Measurements from ENCODE around the gene JSRP1.

DNA sequence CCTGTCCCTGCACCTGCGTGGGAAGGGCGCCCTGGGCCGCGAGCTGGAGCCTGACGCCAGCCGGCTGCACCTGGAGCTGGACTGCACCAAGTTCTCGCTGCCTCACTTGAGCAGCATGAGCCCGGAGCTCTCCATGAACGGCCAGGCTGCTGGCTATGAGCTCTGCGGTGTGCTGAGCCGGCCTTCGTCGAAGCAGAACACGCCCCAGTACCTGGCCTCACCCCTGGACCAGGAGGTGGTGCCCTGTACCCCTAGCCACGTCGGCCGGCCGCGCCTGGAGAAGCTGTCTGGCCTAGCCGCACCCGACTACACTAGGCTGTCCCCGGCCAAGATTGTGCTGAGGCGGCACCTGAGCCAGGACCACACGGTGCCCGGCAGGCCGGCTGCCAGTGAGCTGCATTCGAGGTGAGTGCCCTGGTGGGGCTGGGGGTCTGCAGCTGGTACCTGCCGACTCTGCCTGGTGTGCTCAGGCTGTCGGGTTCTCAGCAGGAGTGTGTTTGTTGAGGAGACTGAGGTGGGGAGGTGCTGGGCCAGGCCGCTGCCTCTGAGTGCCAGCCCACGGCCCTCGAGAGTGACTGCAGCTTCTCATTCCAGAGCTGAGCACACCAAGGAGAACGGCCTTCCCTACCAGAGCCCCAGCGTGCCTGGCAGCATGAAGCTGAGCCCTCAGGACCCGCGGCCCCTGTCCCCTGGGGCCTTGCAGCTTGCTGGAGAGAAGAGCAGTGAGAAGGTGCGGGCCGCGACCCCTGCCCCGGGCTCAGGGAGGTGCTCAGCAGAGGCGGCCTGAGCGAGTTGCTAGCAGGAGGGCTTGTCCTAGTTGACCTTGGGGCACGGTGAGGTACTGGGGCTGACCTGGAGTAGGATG lies 39.6 kb downstream of the JSRP1 start:
- TF ChIP-seq, protein P1, sequence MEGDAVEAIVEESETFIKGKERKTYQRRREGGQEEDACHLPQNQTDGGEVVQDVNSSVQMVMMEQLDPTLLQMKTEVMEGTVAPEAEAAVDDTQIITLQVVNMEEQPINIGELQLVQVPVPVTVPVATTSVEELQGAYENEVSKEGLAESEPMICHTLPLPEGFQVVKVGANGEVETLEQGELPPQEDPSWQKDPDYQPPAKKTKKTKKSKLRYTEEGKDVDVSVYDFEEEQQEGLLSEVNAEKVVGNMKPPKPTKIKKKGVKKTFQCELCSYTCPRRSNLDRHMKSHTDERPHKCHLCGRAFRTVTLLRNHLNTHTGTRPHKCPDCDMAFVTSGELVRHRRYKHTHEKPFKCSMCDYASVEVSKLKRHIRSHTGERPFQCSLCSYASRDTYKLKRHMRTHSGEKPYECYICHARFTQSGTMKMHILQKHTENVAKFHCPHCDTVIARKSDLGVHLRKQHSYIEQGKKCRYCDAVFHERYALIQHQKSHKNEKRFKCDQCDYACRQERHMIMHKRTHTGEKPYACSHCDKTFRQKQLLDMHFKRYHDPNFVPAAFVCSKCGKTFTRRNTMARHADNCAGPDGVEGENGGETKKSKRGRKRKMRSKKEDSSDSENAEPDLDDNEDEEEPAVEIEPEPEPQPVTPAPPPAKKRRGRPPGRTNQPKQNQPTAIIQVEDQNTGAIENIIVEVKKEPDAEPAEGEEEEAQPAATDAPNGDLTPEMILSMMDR (conservative IDR thresholded peaks at IDR 0.05 in 1 of 2, IDR thresholded peaks at IDR 0.05 in 1 of 2; ENCODE audit: low read depth in 1 of 2, low read length in 2 of 2): no peak
- no peak for TF ChIP-seq EZH2 (IDR thresholded peaks at IDR 0.05; ENCODE audit: low read length, missing control alignments)

Data from fibroblast of lung (primary cell).